Hepatocyte (in vitro differentiated cells): Measurements from ENCODE around the gene TBC1D24. TPM values are rescaled to one million over a fixed set of nuclear protein-coding genes. Genes with fewer than 3 reads are reported as not detected.

ENCODE experiments used
- DNase-seq: peaks from one replicate; pipeline ENCODE4 v3.0.0-alpha.2; 2016; ENCODE audit warnings: low spot score
- H2AFZ ChIP-seq: fragments of 200-600 bp; sonication (generic); 2 replicates; pipeline ENCODE4 v1.6.0; 2016; ENCODE audit warnings: antibody characterized with exemption, mild to moderate bottlenecking
- H3K27ac ChIP-seq: fragments of 200-600 bp; sonication (generic); 2 replicates; pipeline ENCODE4 v1.5.1; 2016; ENCODE audit warnings: mild to moderate bottlenecking
- H3K27me3 ChIP-seq: fragments of 200-600 bp; sonication (generic); 2 replicates; pipeline ENCODE4 v1.6.1; 2016
- H3K36me3 ChIP-seq: fragments of 200-600 bp; sonication (generic); replicated peaks from 2 replicates; pipeline ENCODE4 v1.5.1; 2016; ENCODE audit warnings: low read depth; ENCODE audit not compliant: insufficient read depth
- H3K4me1 ChIP-seq: fragments of 200-600 bp; sonication (generic); 2 replicates; pipeline ENCODE4 v1.5.1; 2016; ENCODE audit warnings: mild to moderate bottlenecking, moderate library complexity; ENCODE audit not compliant: insufficient read depth
- H3K4me2 ChIP-seq: fragments of 200-600 bp; sonication (generic); 2 replicates; pipeline ENCODE4 v1.6.0; 2016
- H3K4me3 ChIP-seq: fragments of 200-600 bp; sonication (generic); 2 replicates; pipeline ENCODE4 v1.5.1; 2016; ENCODE audit warnings: mild to moderate bottlenecking
- H3K79me2 ChIP-seq: fragments of 200-600 bp; sonication (generic); 2 replicates; pipeline ENCODE4 v1.6.0; 2017; ENCODE audit warnings: mild to moderate bottlenecking
- H3K9me2 ChIP-seq: fragments of 200-600 bp; sonication (generic); replicated peaks from 2 replicates; pipeline ENCODE4 v1.6.0; 2017; ENCODE audit warnings: mild to moderate bottlenecking; ENCODE audit not compliant: insufficient read depth
- H3K9me3 ChIP-seq: fragments of 200-600 bp; sonication (generic); 2 replicates; pipeline ENCODE4 v1.5.1; 2016; ENCODE audit warnings: low read depth, mild to moderate bottlenecking
- H4K20me1 ChIP-seq: fragments of 200-600 bp; sonication (generic); 2 replicates; pipeline ENCODE4 v1.6.0; 2016; ENCODE audit warnings: mild to moderate bottlenecking; ENCODE audit not compliant: insufficient read depth, poor library complexity, severe bottlenecking
- EZH2 ChIP-seq: fragments of 200-600 bp; sonication (generic); IDR thresholded peaks from 2 replicates; pipeline ENCODE4 v1.6.1; 2016; ENCODE audit warnings: antibody characterized with exemption, mild to moderate bottlenecking, borderline replicate concordance
- EZH2phosphoT487 ChIP-seq: fragments of 200-600 bp; sonication (generic); IDR thresholded peaks from one replicate; pipeline ENCODE4 v1.6.1; 2018; ENCODE audit warnings: antibody characterized with exemption, mild to moderate bottlenecking, low read depth, moderate library complexity; ENCODE audit not compliant: unreplicated experiment, severe bottlenecking
- WGBS: methylation state at CpG from one replicate; pipeline ENCODE4 v1.1.6; 2016; ENCODE audit warnings: low lambda C conversion rate; ENCODE audit errors: missing lambda C conversion rate; 5-methylcytosine and 5-hydroxymethylcytosine counted together
- polyA plus RNA-seq: library from polyadenylated mRNA; unstranded; fragments of >200 nt; fragmentation: Nextera tagmentation; extraction: Ambion mirVana; gene quantifications from 2 replicates; pipeline ENCODE4 v1.2.1, GENCODE V29; 2016
- total RNA-seq: library from RNA; depleted of rRNA; stranded (reverse); fragments of >200 nt; gene quantifications from 2 replicates; pipeline ENCODE4 v1.2.3, GENCODE V29; 2014
- TF ChIP-seq, protein P1 (sequence below): fragments of 200-600 bp; sonication (generic); IDR thresholded peaks from 2 replicates; pipeline ENCODE4 v1.5.1; 2016; ENCODE audit warnings: antibody characterized with exemption, mild to moderate bottlenecking; ENCODE audit not compliant: poor library complexity

Gene TBC1D24
- total and polyA plus RNA-seq, 2 experiments from 2014 or later, result 8.3 to 13.6 TPM

GRCh38 chr16:2462031-2462866, 12.7 kb upstream of the TBC1D24 start:
- WGBS, result 95% methylated on average over 23 of the region's 23 CpGs

DNA sequence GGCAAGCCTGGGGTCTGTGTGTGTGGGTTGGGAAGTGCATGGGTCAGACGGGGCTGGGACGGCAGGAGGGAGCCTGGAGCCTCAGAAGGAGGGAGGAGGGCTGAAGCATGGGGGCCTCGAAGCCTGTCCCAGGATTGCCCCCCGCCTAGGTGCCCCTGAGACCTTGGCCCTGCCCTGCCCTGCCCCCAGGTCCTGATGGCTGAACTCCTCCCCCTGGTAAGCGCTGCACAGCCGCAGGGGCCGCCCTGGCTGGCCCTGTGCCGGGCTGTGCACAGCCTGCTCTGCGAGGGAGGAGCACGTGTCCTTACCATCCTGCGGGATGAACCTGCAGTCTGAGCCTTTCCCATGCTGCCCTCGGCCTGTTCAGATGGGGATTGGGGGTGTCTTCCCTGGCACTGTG, 10.6 kb upstream of the TBC1D24 start:
- no peak overlapping the region for H2AFZ ChIP-seq
- H3K9me2 ChIP-seq, result no peaks in the 10 kb centered on the region
- 82% methylated on average over 5 of the region's 12 CpGs for WGBS

More at GRCh38 chr16:2462031-2462866, 12.7 kb upstream of the TBC1D24 start:
- no peak overlapping the region for H3K4me2 ChIP-seq
- H3K9me3 ChIP-seq, result no peaks in the 10 kb centered on the region
- H2AFZ ChIP-seq, result no peak overlapping the region
- TF ChIP-seq, protein P1, sequence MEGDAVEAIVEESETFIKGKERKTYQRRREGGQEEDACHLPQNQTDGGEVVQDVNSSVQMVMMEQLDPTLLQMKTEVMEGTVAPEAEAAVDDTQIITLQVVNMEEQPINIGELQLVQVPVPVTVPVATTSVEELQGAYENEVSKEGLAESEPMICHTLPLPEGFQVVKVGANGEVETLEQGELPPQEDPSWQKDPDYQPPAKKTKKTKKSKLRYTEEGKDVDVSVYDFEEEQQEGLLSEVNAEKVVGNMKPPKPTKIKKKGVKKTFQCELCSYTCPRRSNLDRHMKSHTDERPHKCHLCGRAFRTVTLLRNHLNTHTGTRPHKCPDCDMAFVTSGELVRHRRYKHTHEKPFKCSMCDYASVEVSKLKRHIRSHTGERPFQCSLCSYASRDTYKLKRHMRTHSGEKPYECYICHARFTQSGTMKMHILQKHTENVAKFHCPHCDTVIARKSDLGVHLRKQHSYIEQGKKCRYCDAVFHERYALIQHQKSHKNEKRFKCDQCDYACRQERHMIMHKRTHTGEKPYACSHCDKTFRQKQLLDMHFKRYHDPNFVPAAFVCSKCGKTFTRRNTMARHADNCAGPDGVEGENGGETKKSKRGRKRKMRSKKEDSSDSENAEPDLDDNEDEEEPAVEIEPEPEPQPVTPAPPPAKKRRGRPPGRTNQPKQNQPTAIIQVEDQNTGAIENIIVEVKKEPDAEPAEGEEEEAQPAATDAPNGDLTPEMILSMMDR, result no peak
- TF ChIP-seq EZH2phosphoT487, result no peak
- no peak for TF ChIP-seq EZH2
- no peaks in the 10 kb centered on the region for H3K27me3 ChIP-seq
- H3K36me3 ChIP-seq, result no peaks in the 10 kb centered on the region
- H3K27ac ChIP-seq, result no peak overlapping the region
- no peaks in the 10 kb centered on the region for H4K20me1 ChIP-seq
- no peak for DNase-seq
- H3K4me3 ChIP-seq, result no peak overlapping the region
- H3K4me1 ChIP-seq, result peaks cover 9% of the 10 kb centered on the region
- no peaks in the 10 kb centered on the region for H3K79me2 ChIP-seq
- H3K9me2 ChIP-seq, result no peaks in the 10 kb centered on the region

GRCh38 chr16:2465653-2466415, 9.1 kb upstream of the TBC1D24 start:
- H3K9me2 ChIP-seq, result no peaks in the 10 kb centered on the region
- H3K27me3 ChIP-seq, result peaks cover 8% of the 10 kb centered on the region
- TF ChIP-seq EZH2phosphoT487, result no peak
- TF ChIP-seq, protein P1, result peak; percentile 13
- no peak overlapping the region for H2AFZ ChIP-seq
- H3K79me2 ChIP-seq, result no peaks in the 10 kb centered on the region
- no peak overlapping the region for H3K27ac ChIP-seq
- H3K4me3 ChIP-seq, result no peak overlapping the region
- H3K4me1 ChIP-seq, result peaks cover 35% of the 10 kb centered on the region
- DNase-seq, result no peak
- H3K9me3 ChIP-seq, result no peaks in the 10 kb centered on the region
- no peak overlapping the region for H3K4me2 ChIP-seq
- 90% methylated on average over 12 of the region's 12 CpGs for WGBS
- H3K36me3 ChIP-seq, result no peaks in the 10 kb centered on the region
- H4K20me1 ChIP-seq, result no peaks in the 10 kb centered on the region

More for the DNA sequence above, 10.6 kb upstream of the TBC1D24 start:
- H3K27ac ChIP-seq, result no peak overlapping the region
- no peak for DNase-seq
- no peaks in the 10 kb centered on the region for H3K27me3 ChIP-seq
- H3K36me3 ChIP-seq, result no peaks in the 10 kb centered on the region
- H4K20me1 ChIP-seq, result no peaks in the 10 kb centered on the region
- H3K4me2 ChIP-seq, result no peak overlapping the region
- peaks cover 20% of the 10 kb centered on the region for H3K4me1 ChIP-seq
- no peaks in the 10 kb centered on the region for H3K79me2 ChIP-seq
- no peak overlapping the region for H3K4me3 ChIP-seq
- TF ChIP-seq EZH2 (no peak), EZH2phosphoT487 (no peak)
- TF ChIP-seq, protein P1, result no peak
- no peaks in the 10 kb centered on the region for H3K9me3 ChIP-seq
